Stimulated activated naive B cell treated with anti-CD40 and anti-IgM and Interleukin-4, amounts not matched to agents 10 μg/mL and 1 μg/mL and 100 μg/mL, for 72 hours (primary cell): Measurements from ENCODE around the gene BRD7.

Source experiments
- ATAC-seq, 2 donors: fragments of 150-1000 bp; cut with Tn5 transposase; replicated peaks; 2 replicates each; pipeline ENCODE4 v1.10.0; 2021; ENCODE audit warnings: moderate library complexity in 1 of 2
- DNase-seq: peaks from one replicate; pipeline ENCODE4 v3.0.0; 2021
- H3K27ac Mint-ChIP-seq: one replicate; pipeline ENCODE4 v1.8.0; 2022; ENCODE audit warnings: mild to moderate bottlenecking, mixed read lengths
- H3K27me3 Mint-ChIP-seq, 2 donors: one replicate each; pipeline ENCODE4 v1.8.0; 2022; ENCODE audit warnings: mixed read lengths in 2 of 2
- H3K36me3 Mint-ChIP-seq, 2 donors: one replicate each; pipeline ENCODE4 v1.8.0; 2022; ENCODE audit warnings: mixed read lengths in 2 of 2, mild to moderate bottlenecking in 1 of 2
- H3K4me1 Mint-ChIP-seq, 2 donors: one replicate each; pipeline ENCODE4 v1.8.0; 2022; ENCODE audit warnings: mixed read lengths in 2 of 2, mild to moderate bottlenecking in 1 of 2
- H3K4me3 Mint-ChIP-seq, 2 donors: one replicate each; pipeline ENCODE4 v1.8.0; 2022; ENCODE audit warnings: mild to moderate bottlenecking in 2 of 2, mixed read lengths in 2 of 2, moderate library complexity in 1 of 2
- H3K9me3 Mint-ChIP-seq, 2 donors: one replicate each; pipeline ENCODE4 v1.8.0; 2022; ENCODE audit warnings: mixed read lengths in 2 of 2, mild to moderate bottlenecking in 1 of 2

The BRD7 gene

GRCh38 chr16:50331570-50331969 lies 37.2 kb downstream of the BRD7 start:
- no peak for ATAC-seq
- H3K4me1 Mint-ChIP-seq: peaks cover 4 to 9% of the 10 kb centered on the region in 2 donors
- peaks cover 21 to 45% of the 10 kb centered on the region in 2 donors for H3K36me3 Mint-ChIP-seq
- H3K4me3 Mint-ChIP-seq: no peak overlapping the region
- no peak for DNase-seq
- H3K27me3 Mint-ChIP-seq: no peaks in the 10 kb centered on the region
- H3K27ac Mint-ChIP-seq: no peak overlapping the region
- no peaks in the 10 kb centered on the region for H3K9me3 Mint-ChIP-seq

GRCh38 chr16:50329446-50330189 lies 39.2 kb downstream of the BRD7 start:
- Mint-ChIP-seq H3K36me3 (peaks cover 25 to 44% of the 10 kb centered on the region in 2 donors), H3K9me3 (no peaks in the 10 kb centered on the region), H3K4me3 (no peak overlapping the region), H3K4me1 (peaks cover 4 to 9% of the 10 kb centered on the region in 2 donors), H3K27ac (no peak overlapping the region), H3K27me3 (no peaks in the 10 kb centered on the region)
- DNase-seq (no peak), ATAC-seq (no peak)

- H3K27ac Mint-ChIP-seq: no peak overlapping the region
- no peaks in the 10 kb centered on the region for H3K27me3 Mint-ChIP-seq
- ATAC-seq (peak; percentile 60 to 76), DNase-seq (no peak)
- H3K36me3 Mint-ChIP-seq: peaks cover 27 to 40% of the 10 kb centered on the region in 2 donors
- peaks cover 10 to 17% of the 10 kb centered on the region in 2 donors for H3K4me1 Mint-ChIP-seq
- H3K9me3 Mint-ChIP-seq: no peaks in the 10 kb centered on the region
- no peak overlapping the region for H3K4me3 Mint-ChIP-seq
Observed at GRCh38 chr16:50326835-50327465, 41.8 kb downstream of the BRD7 start.

GRCh38 chr16:50326264-50326663 lies 42.5 kb downstream of the BRD7 start:
- H3K27me3 Mint-ChIP-seq: no peaks in the 10 kb centered on the region
- DNase-seq (no peak), ATAC-seq (no peak)
- peaks cover 10 to 17% of the 10 kb centered on the region in 2 donors for H3K4me1 Mint-ChIP-seq
- H3K9me3 Mint-ChIP-seq: no peaks in the 10 kb centered on the region
- peak overlapping the region; percentile 31 for H3K27ac Mint-ChIP-seq
- peaks cover 27 to 38% of the 10 kb centered on the region in 2 donors for H3K36me3 Mint-ChIP-seq
- H3K4me3 Mint-ChIP-seq: no peak overlapping the region

GRCh38 chr16:50324345-50324744 lies 44.4 kb downstream of the BRD7 start:
- Mint-ChIP-seq H3K36me3 (peaks cover 20 to 35% of the 10 kb centered on the region in 2 donors), H3K4me1 (peaks cover 8 to 17% of the 10 kb centered on the region in 2 donors), H3K9me3 (no peaks in the 10 kb centered on the region), H3K27me3 (no peaks in the 10 kb centered on the region), H3K4me3 (no peak overlapping the region), H3K27ac (peak overlapping the region; percentile 4)
- DNase-seq: no peak
- ATAC-seq: no peak

GRCh38 chr16:50323335-50324011 lies 45.3 kb downstream of the BRD7 start:
- Mint-ChIP-seq H3K36me3 (peaks cover 22 to 34% of the 10 kb centered on the region in 2 donors), H3K4me3 (no peak overlapping the region), H3K27ac (peak overlapping the region; percentile 76), H3K4me1 (peaks cover 10 to 19% of the 10 kb centered on the region in 2 donors), H3K27me3 (no peaks in the 10 kb centered on the region), H3K9me3 (no peaks in the 10 kb centered on the region)
- DNase-seq (no peak), ATAC-seq (no peak)

GRCh38 chr16:50322333-50322732 lies 46.5 kb downstream of the BRD7 start:
- peaks cover 23 to 35% of the 10 kb centered on the region in 2 donors for H3K36me3 Mint-ChIP-seq
- H3K4me1 Mint-ChIP-seq: peaks cover 10 to 19% of the 10 kb centered on the region in 2 donors
- no peak for ATAC-seq

GRCh38 chr16:50320310-50320709 lies 48.5 kb downstream of the BRD7 start:
- DNase-seq (no peak), ATAC-seq (no peak)
- Mint-ChIP-seq H3K27me3 (no peaks in the 10 kb centered on the region), H3K4me3 (no peak overlapping the region), H3K27ac (peak overlapping the region; percentile 37), H3K9me3 (no peaks in the 10 kb centered on the region), H3K36me3 (peaks cover 24 to 34% of the 10 kb centered on the region in 2 donors), H3K4me1 (peaks cover 10 to 14% of the 10 kb centered on the region in 2 donors)

More at GRCh38 chr16:50322333-50322732, 46.5 kb downstream of the BRD7 start:
- Mint-ChIP-seq H3K27ac (no peak overlapping the region), H3K27me3 (no peaks in the 10 kb centered on the region), H3K4me3 (no peak overlapping the region), H3K9me3 (no peaks in the 10 kb centered on the region)
- DNase-seq: no peak

- Mint-ChIP-seq H3K4me1 (peaks cover 6 to 20% of the 10 kb centered on the region in 2 donors), H3K4me3 (no peak overlapping the region), H3K36me3 (peaks cover 22 to 33% of the 10 kb centered on the region in 2 donors), H3K27me3 (no peaks in the 10 kb centered on the region), H3K27ac (peak overlapping the region; percentile 10), H3K9me3 (no peaks in the 10 kb centered on the region)
- DNase-seq (no peak), ATAC-seq (no peak)
Observed at GRCh38 chr16:50318796-50319578, 49.8 kb downstream of the BRD7 start.

GRCh38 chr16:50316848-50317630 lies 51.7 kb downstream of the BRD7 start:
- no peaks in the 10 kb centered on the region for H3K27me3 Mint-ChIP-seq
- peaks cover 31 to 44% of the 10 kb centered on the region in 2 donors for H3K36me3 Mint-ChIP-seq
- DNase-seq (no peak), ATAC-seq (no peak)
- no peak overlapping the region for H3K4me3 Mint-ChIP-seq
- H3K4me1 Mint-ChIP-seq: peaks cover 11 to 32% of the 10 kb centered on the region in 2 donors
- H3K27ac Mint-ChIP-seq: peak overlapping the region; percentile 5
- H3K9me3 Mint-ChIP-seq: no peaks in the 10 kb centered on the region

- Mint-ChIP-seq H3K27me3 (no peaks in the 10 kb centered on the region), H3K4me1 (peaks cover 14 to 32% of the 10 kb centered on the region in 2 donors), H3K27ac (peak overlapping the region; percentile 59), H3K4me3 (no peak overlapping the region), H3K9me3 (no peaks in the 10 kb centered on the region), H3K36me3 (peaks cover 34 to 47% of the 10 kb centered on the region in 2 donors)
- DNase-seq (no peak), ATAC-seq (no peak)
Observed at GRCh38 chr16:50316102-50316847, 52.5 kb downstream of the BRD7 start.

GRCh38 chr16:50315346-50315997 lies 53.3 kb downstream of the BRD7 start:
- H3K4me3 Mint-ChIP-seq: no peak overlapping the region
- ATAC-seq (no peak), DNase-seq (no peak)
- peaks cover 34 to 47% of the 10 kb centered on the region in 2 donors for H3K36me3 Mint-ChIP-seq
- H3K27me3 Mint-ChIP-seq: no peaks in the 10 kb centered on the region
- H3K27ac Mint-ChIP-seq: peak overlapping the region; percentile 68
- H3K9me3 Mint-ChIP-seq: no peaks in the 10 kb centered on the region
- peaks cover 14 to 32% of the 10 kb centered on the region in 2 donors for H3K4me1 Mint-ChIP-seq
